Neural crest cell (in vitro differentiated cells): Measurements from ENCODE around the gene HIF3A. TPM values are rescaled to one million over a fixed set of nuclear protein-coding genes. Genes with fewer than 3 reads are reported as not detected.

Source experiments
- DNase-seq: peaks from one replicate; pipeline ENCODE4 v3.0.0; 2021; ENCODE audit warnings: low read depth, mixed read lengths, low spot score
- H3K27ac Mint-ChIP-seq: one replicate; pipeline ENCODE4 v1.8.0; 2021; ENCODE audit warnings: mild to moderate bottlenecking, mixed read lengths; ENCODE audit not compliant: unreplicated experiment
- H3K27me3 Mint-ChIP-seq: 2 replicates; pipeline ENCODE4 v1.8.0; 2021; ENCODE audit warnings: low read depth, mild to moderate bottlenecking, mixed read lengths
- H3K36me3 Mint-ChIP-seq: 2 replicates; pipeline ENCODE4 v1.8.0; 2021; ENCODE audit warnings: low read depth, mild to moderate bottlenecking, mixed read lengths
- H3K4me1 Mint-ChIP-seq: 2 replicates; pipeline ENCODE4 v1.8.0; 2021; ENCODE audit warnings: mixed read lengths
- H3K4me3 Mint-ChIP-seq: one replicate; pipeline ENCODE4 v1.8.0; 2021; ENCODE audit warnings: mild to moderate bottlenecking, mixed read lengths
- H3K9me3 Mint-ChIP-seq: 2 replicates; pipeline ENCODE4 v1.8.0; 2021; ENCODE audit warnings: mixed read lengths
- total RNA-seq: library from RNA; stranded (reverse); gene quantifications from 2 replicates; pipeline ENCODE4 v1.2.1, GENCODE V29; 2021
- TF ChIP-seq, protein P1 (sequence below): fragments of 200-600 bp; sonication (generic); conservative IDR thresholded peaks from 2 replicates; pipeline ENCODE4 v1.5.0; 2021; ENCODE audit warnings: antibody characterized with exemption, mild to moderate bottlenecking

The HIF3A gene
- total RNA-seq, 1 donor from 2014 or later, result 7.6 TPM

DNA sequence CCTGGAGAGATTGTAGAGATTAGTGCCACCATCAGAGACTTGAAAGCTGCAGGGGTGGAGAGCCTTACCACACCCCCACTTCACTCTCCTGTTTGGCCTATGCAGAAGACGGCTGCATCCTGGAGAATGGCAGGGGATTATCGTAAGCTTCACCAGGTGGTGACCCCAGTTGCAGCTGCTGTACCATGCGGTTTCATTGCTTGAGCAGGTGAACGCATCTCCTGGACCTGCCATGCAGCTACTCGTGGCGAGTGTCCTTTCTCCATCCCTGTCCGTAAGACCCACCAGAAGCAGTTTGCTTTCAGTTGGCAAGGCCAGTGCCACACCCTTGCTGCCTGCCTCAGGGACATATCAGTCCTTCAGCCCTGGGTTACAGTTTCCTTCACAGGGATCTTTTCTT is 71.3 kb downstream of the HIF3A start:
- Mint-ChIP-seq H3K27me3 (no peaks in the 10 kb centered on the region), H3K9me3 (no peaks in the 10 kb centered on the region), H3K36me3 (peaks cover 4% of the 10 kb centered on the region), H3K4me3 (no peak overlapping the region), H3K27ac (no peak overlapping the region), H3K4me1 (peaks cover 14% of the 10 kb centered on the region)
- TF ChIP-seq, protein P1, sequence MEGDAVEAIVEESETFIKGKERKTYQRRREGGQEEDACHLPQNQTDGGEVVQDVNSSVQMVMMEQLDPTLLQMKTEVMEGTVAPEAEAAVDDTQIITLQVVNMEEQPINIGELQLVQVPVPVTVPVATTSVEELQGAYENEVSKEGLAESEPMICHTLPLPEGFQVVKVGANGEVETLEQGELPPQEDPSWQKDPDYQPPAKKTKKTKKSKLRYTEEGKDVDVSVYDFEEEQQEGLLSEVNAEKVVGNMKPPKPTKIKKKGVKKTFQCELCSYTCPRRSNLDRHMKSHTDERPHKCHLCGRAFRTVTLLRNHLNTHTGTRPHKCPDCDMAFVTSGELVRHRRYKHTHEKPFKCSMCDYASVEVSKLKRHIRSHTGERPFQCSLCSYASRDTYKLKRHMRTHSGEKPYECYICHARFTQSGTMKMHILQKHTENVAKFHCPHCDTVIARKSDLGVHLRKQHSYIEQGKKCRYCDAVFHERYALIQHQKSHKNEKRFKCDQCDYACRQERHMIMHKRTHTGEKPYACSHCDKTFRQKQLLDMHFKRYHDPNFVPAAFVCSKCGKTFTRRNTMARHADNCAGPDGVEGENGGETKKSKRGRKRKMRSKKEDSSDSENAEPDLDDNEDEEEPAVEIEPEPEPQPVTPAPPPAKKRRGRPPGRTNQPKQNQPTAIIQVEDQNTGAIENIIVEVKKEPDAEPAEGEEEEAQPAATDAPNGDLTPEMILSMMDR, result no peak
- no peak for DNase-seq

- TF ChIP-seq, protein P1, result no peak
- no peak overlapping the region for H3K4me3 Mint-ChIP-seq
- peaks cover 21% of the 10 kb centered on the region for H3K4me1 Mint-ChIP-seq
- no peak overlapping the region for H3K27ac Mint-ChIP-seq
- no peaks in the 10 kb centered on the region for H3K9me3 Mint-ChIP-seq
- H3K36me3 Mint-ChIP-seq, result no peaks in the 10 kb centered on the region
- no peaks in the 10 kb centered on the region for H3K27me3 Mint-ChIP-seq
- DNase-seq, result no peak
Measured at GRCh38 chr19:46369817-46370216, 73.0 kb downstream of the HIF3A start.

DNA sequence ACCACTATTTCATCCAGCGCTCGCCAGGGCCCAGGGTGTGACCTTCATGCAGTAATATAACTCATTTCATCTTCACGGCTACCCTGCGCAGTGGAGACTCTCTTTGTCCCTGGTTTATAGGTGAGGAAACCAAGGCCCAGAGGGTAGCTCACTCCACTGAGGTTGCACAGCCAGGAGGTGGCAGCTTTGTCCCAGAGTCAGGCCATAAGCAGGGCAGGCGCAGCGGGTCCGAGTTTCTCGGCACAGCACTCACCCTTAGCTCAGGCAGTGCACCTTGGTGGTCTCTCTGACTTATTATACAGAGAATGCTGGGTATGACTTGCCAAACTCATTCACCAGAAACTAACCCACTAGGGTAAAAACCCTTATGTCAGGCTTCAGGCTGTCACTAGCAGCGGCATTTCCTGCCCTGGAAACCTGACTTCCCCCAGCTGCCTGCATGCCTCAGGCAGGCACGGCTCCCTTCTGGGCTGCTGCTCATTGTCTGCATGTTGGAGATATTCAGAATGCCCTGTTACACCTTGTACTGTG is 74.6 kb downstream of the HIF3A start:
- H3K27me3 Mint-ChIP-seq, result no peaks in the 10 kb centered on the region
- H3K4me3 Mint-ChIP-seq, result no peak overlapping the region
- TF ChIP-seq, protein P1, result no peak
- H3K36me3 Mint-ChIP-seq, result peaks cover 4% of the 10 kb centered on the region
- DNase-seq, result no peak
- no peaks in the 10 kb centered on the region for H3K9me3 Mint-ChIP-seq
- H3K27ac Mint-ChIP-seq, result peak overlapping the region; percentile 35
- peaks cover 21% of the 10 kb centered on the region for H3K4me1 Mint-ChIP-seq

DNA sequence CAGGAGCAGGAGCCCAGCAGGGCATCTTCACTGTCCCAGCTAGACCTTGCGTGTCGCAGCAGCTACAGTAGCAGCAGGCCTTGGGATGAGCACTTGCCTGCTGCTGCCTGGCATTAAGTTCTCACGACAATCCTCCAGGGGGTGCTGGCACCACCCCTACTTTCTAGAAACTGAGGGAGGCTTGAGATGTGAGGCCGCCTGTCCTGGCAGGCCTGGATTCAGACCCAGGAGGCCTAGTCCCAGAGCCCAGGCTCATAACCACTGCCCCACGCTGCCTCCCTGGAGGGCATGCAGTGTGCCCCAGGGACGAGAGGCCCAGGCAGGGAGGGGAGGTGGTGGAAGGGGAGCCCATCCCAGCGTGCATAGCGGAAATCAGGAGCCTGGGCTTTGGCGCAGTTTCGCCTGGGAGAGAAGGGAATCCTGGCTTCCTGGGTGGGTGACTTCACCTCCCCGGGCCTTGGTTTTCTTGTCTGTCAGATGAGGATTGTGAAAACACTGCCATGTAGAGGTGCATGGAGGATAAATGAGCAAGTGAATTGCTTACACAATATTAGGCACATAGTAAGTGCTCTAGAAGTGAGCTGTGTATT is 76.2 kb downstream of the HIF3A start:
- Mint-ChIP-seq H3K4me3 (no peak overlapping the region), H3K4me1 (peaks cover 21% of the 10 kb centered on the region), H3K27me3 (no peaks in the 10 kb centered on the region), H3K27ac (peak overlapping the region; percentile 27), H3K36me3 (peaks cover 7% of the 10 kb centered on the region), H3K9me3 (no peaks in the 10 kb centered on the region)
- DNase-seq, result no peak
- TF ChIP-seq, protein P1, result peak; percentile 49

GRCh38 chr19:46373491-46374359 is 76.9 kb downstream of the HIF3A start:
- DNase-seq, result no peak
- Mint-ChIP-seq H3K27ac (peak overlapping the region; percentile 35), H3K9me3 (no peaks in the 10 kb centered on the region), H3K27me3 (no peaks in the 10 kb centered on the region), H3K4me1 (peaks cover 21% of the 10 kb centered on the region), H3K36me3 (peaks cover 7% of the 10 kb centered on the region), H3K4me3 (no peak overlapping the region)
- TF ChIP-seq, protein P1, result no peak
